ENCODE results near the gene SNTB2.

- no peak for TF ChIP-seq POLR2A (IDR thresholded peaks at IDR 0.05; ENCODE audit: low read depth, low read length)
- no peak for TF ChIP-seq CTCF (IDR thresholded peaks at IDR 0.05; ENCODE audit: extremely low read depth in 1 of 2, insufficient read depth in 1 of 2, low read depth in 1 of 2, low read length in 2 of 2)
- no peak for TF ChIP-seq FOS (IDR thresholded peaks at IDR 0.05; ENCODE audit: borderline replicate concordance, insufficient read depth, low read length)
- no peak for TF ChIP-seq POLR2AphosphoS5 (IDR thresholded peaks at IDR 0.05; ENCODE audit: insufficient read depth, low read depth, low read length)
Observed at GRCh38 chr16:69348222-69348621, 161.3 kb downstream of the SNTB2 start.

All from endothelial cell of umbilical vein (primary cell).